ENCODE data around the gene RTN4RL1. TPM values are rescaled to one million over a fixed set of nuclear protein-coding genes. Genes with fewer than 3 reads are reported as not detected.

The RTN4RL1 gene
- total RNA-seq, 4 donors from 2014 or later: 0.50 to 0.86 (median 0.67) TPM

- H3K27ac ChIP-seq (replicated peaks in 1 of 4): peak overlapping the region; percentile 23 to 72 (median 64)
- TF ChIP-seq, protein P1, sequence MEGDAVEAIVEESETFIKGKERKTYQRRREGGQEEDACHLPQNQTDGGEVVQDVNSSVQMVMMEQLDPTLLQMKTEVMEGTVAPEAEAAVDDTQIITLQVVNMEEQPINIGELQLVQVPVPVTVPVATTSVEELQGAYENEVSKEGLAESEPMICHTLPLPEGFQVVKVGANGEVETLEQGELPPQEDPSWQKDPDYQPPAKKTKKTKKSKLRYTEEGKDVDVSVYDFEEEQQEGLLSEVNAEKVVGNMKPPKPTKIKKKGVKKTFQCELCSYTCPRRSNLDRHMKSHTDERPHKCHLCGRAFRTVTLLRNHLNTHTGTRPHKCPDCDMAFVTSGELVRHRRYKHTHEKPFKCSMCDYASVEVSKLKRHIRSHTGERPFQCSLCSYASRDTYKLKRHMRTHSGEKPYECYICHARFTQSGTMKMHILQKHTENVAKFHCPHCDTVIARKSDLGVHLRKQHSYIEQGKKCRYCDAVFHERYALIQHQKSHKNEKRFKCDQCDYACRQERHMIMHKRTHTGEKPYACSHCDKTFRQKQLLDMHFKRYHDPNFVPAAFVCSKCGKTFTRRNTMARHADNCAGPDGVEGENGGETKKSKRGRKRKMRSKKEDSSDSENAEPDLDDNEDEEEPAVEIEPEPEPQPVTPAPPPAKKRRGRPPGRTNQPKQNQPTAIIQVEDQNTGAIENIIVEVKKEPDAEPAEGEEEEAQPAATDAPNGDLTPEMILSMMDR (IDR thresholded peaks at IDR 0.05): no peak
- peak in 1 of 2 donors; percentile 38 for TF ChIP-seq POLR2AphosphoS5 (IDR thresholded peaks at IDR 0.05)
- TF ChIP-seq EP300 (IDR thresholded peaks at IDR 0.05): no peak
- peak overlapping the region; percentile 76 to 95 (median 78) for H3K4me3 ChIP-seq
- intact Hi-C loops (cut with DNase I): loop anchor here (5.0 kb wide), 1 partner anchor 301 kb away; no protein-coding TSS in a partner anchor
- no peaks in the 10 kb centered on the region for H3K36me3 ChIP-seq
- no peaks in the 10 kb centered on the region for H3K9me3 ChIP-seq
- peaks cover 0 to 43% (median 0%) of the 10 kb centered on the region in 4 donors for H3K27me3 ChIP-seq
- no peak for DNase-seq (ENCODE audit: extremely low spot score)
- H3K4me1 ChIP-seq: peaks cover 54 to 64% (median 60%) of the 10 kb centered on the region in 4 donors
- 21% methylated on average over 39 of the region's 81 CpGs for WGBS
These were observed 26.2 kb upstream of the RTN4RL1 start for GRCh38 chr17:2051061-2051932.

- H3K4me1 ChIP-seq: peaks cover 50 to 56% (median 54%) of the 10 kb centered on the region in 4 donors
- H3K9me3 ChIP-seq: no peaks in the 10 kb centered on the region
- H3K36me3 ChIP-seq: no peaks in the 10 kb centered on the region
- peak overlapping the region; percentile 23 to 72 (median 64) for H3K27ac ChIP-seq (replicated peaks in 1 of 4)
- TF ChIP-seq POLR2A (IDR thresholded peaks at IDR 0.05; ENCODE audit: low read depth): no peak
- TF ChIP-seq, protein P1 (IDR thresholded peaks at IDR 0.05): peak in 1 of 3 experiments; percentile 13
- TF ChIP-seq POLR2AphosphoS5 (IDR thresholded peaks at IDR 0.05): no peak
- no peak for TF ChIP-seq EP300 (IDR thresholded peaks at IDR 0.05)
- peak overlapping the region; percentile 76 to 95 (median 78) for H3K4me3 ChIP-seq
- DNase-seq (ENCODE audit: extremely low spot score): peak; percentile 93
- H3K27me3 ChIP-seq: peaks cover 0 to 41% (median 0%) of the 10 kb centered on the region in 4 donors
- intact Hi-C loops (cut with DNase I): loop anchor here (5.0 kb wide), 1 partner anchor 302 kb away; no protein-coding TSS in a partner anchor
- WGBS: no CpG with 5 or more reads among the region's 88 CpGs
These were observed 25.3 kb upstream of the RTN4RL1 start for GRCh38 chr17:2050300-2051060.

GRCh38 chr17:2049333-2050299, 24.5 kb upstream of the RTN4RL1 start:
- 18% methylated on average over 11 of the region's 104 CpGs for WGBS

More at GRCh38 chr17:2049333-2050299, 24.5 kb upstream of the RTN4RL1 start:
- Histone ChIP-seq H3K4me1 (peaks cover 41 to 48% (median 46%) of the 10 kb centered on the region in 4 donors), H3K27me3 (peaks cover 0 to 34% (median 0%) of the 10 kb centered on the region in 4 donors), H3K36me3 (peaks cover 0 to under 1% (median under 1%) of the 10 kb centered on the region in 4 donors), H3K27ac (replicated peaks in 1 of 4) (peak overlapping the region; percentile 67 to 72 (median 68)), H3K9me3 (no peaks in the 10 kb centered on the region), H3K4me3 (peak overlapping the region; percentile 76 to 95 (median 78))
- no peak for TF ChIP-seq POLR2A (IDR thresholded peaks at IDR 0.05; ENCODE audit: low read depth)
- peak in 1 of 2 donors; percentile 19 for TF ChIP-seq POLR2AphosphoS5 (IDR thresholded peaks at IDR 0.05)
- no peak for TF ChIP-seq EP300 (IDR thresholded peaks at IDR 0.05)
- TF ChIP-seq, protein P1 (IDR thresholded peaks at IDR 0.05): no peak
- peak; percentile 96 for DNase-seq (ENCODE audit: extremely low spot score)
- intact Hi-C loops (cut with DNase I): loop anchor here (5.0 kb wide), 1 partner anchor 303 kb away; no protein-coding TSS in a partner anchor

All from esophagus muscularis mucosa (tissue), 4 donors.